ENCODE measurements around the gene MPPED2. TPM values are rescaled to one million over a fixed set of nuclear protein-coding genes. Genes with fewer than 3 reads are reported as not detected.

The MPPED2 gene
- total RNA-seq, 3 donors from 2014 or later (not counting 1 experiment from before 2014, with no cell fraction given) = 0.99 to 4.2 (median 2.5) TPM

- DNase-seq (no peak), ATAC-seq (no peak)
- Histone ChIP-seq H3K4me3 (ENCODE audit: low read length) (no peak overlapping the region), H3K36me3 (ENCODE audit: control insufficient read depth, insufficient read depth, low read length) (no peaks in the 10 kb centered on the region), H3K27ac (ENCODE audit: low read length) (no peak overlapping the region), H3K9me3 (ENCODE audit: control insufficient read depth, insufficient read depth, low read length) (no peaks in the 10 kb centered on the region), H3K27me3 (ENCODE audit: control insufficient read depth, insufficient read depth, low read length) (no peaks in the 10 kb centered on the region), H3K4me1 (ENCODE audit: control insufficient read depth, insufficient read depth, low read length) (no peaks in the 10 kb centered on the region)
- 88% methylated on average over 2 of the region's 2 CpGs for WGBS (ENCODE audit: insufficient coverage)
- TF ChIP-seq CTCF (IDR thresholded peaks at IDR 0.05) = no peak
- Mint-ChIP-seq H3K27ac (no peak overlapping the region), H3K4me1 (no peaks in the 10 kb centered on the region), H3K36me3 (no peaks in the 10 kb centered on the region), H3K27me3 (ENCODE audit: low read depth in 2 of 2) (peaks cover 0 to 5% of the 10 kb centered on the region in 2 donors), H3K9me3 (no peaks in the 10 kb centered on the region), H3K4me3 (no peak overlapping the region)
- intact Hi-C loops (cut with micrococcal nuclease) = no loop called here
These were observed 84.4 kb downstream of the MPPED2 start for GRCh38 chr11:30501744-30502143.

- Histone ChIP-seq H3K27ac (ENCODE audit: low read length) (no peak overlapping the region), H3K4me3 (ENCODE audit: low read length) (no peak overlapping the region), H3K4me1 (ENCODE audit: control insufficient read depth, insufficient read depth, low read length) (no peaks in the 10 kb centered on the region), H3K36me3 (ENCODE audit: control insufficient read depth, insufficient read depth, low read length) (no peaks in the 10 kb centered on the region), H3K9me3 (ENCODE audit: control insufficient read depth, insufficient read depth, low read length) (no peaks in the 10 kb centered on the region), H3K27me3 (ENCODE audit: control insufficient read depth, insufficient read depth, low read length) (no peaks in the 10 kb centered on the region)
- WGBS (ENCODE audit: insufficient coverage) = 71% methylated on average over 1 of the region's 1 CpG
- Mint-ChIP-seq H3K4me1 (no peaks in the 10 kb centered on the region), H3K27me3 (ENCODE audit: low read depth in 2 of 2) (peaks cover 0 to 3% of the 10 kb centered on the region in 2 donors), H3K4me3 (no peak overlapping the region), H3K36me3 (no peaks in the 10 kb centered on the region), H3K9me3 (no peaks in the 10 kb centered on the region), H3K27ac (no peak overlapping the region)
- intact Hi-C loops (cut with micrococcal nuclease) = no loop called here
- no peak for ATAC-seq
- no peak for TF ChIP-seq CTCF (IDR thresholded peaks at IDR 0.05)
- no peak for DNase-seq
These were observed 86.2 kb downstream of the MPPED2 start for GRCh38 chr11:30499940-30500339.

- Histone ChIP-seq H3K27ac (ENCODE audit: low read length) (no peak overlapping the region), H3K27me3 (ENCODE audit: control insufficient read depth, insufficient read depth, low read length) (no peaks in the 10 kb centered on the region), H3K4me1 (ENCODE audit: control insufficient read depth, insufficient read depth, low read length) (no peaks in the 10 kb centered on the region), H3K9me3 (ENCODE audit: control insufficient read depth, insufficient read depth, low read length) (no peaks in the 10 kb centered on the region), H3K4me3 (ENCODE audit: low read length) (no peak overlapping the region), H3K36me3 (ENCODE audit: control insufficient read depth, insufficient read depth, low read length) (no peaks in the 10 kb centered on the region)
- DNase-seq (no peak), ATAC-seq (no peak)
- Mint-ChIP-seq H3K27me3 (ENCODE audit: low read depth in 2 of 2) (peaks cover 0 to 3% of the 10 kb centered on the region in 2 donors), H3K4me1 (no peaks in the 10 kb centered on the region), H3K9me3 (no peaks in the 10 kb centered on the region), H3K4me3 (no peak overlapping the region), H3K27ac (no peak overlapping the region), H3K36me3 (no peaks in the 10 kb centered on the region)
- WGBS (ENCODE audit: insufficient coverage) = 93% methylated on average over 4 of the region's 5 CpGs
- intact Hi-C loops (cut with micrococcal nuclease) = no loop called here
- TF ChIP-seq CTCF (IDR thresholded peaks at IDR 0.05) = no peak
These were observed 88.6 kb downstream of the MPPED2 start for GRCh38 chr11:30497600-30497999.

- no peak overlapping the region for H3K27ac ChIP-seq (ENCODE audit: low read length)
- 77% methylated on average over 3 of the region's 3 CpGs for WGBS (ENCODE audit: insufficient coverage)
- intact Hi-C loops (cut with micrococcal nuclease) = no loop called here
- no peak for DNase-seq
- H3K27me3 ChIP-seq (ENCODE audit: control insufficient read depth, insufficient read depth, low read length) = no peaks in the 10 kb centered on the region
- H3K9me3 ChIP-seq (ENCODE audit: control insufficient read depth, insufficient read depth, low read length) = no peaks in the 10 kb centered on the region
- Mint-ChIP-seq H3K27me3 (ENCODE audit: low read depth in 2 of 2) (peaks cover 0 to 3% of the 10 kb centered on the region in 2 donors), H3K27ac (no peak overlapping the region), H3K9me3 (no peaks in the 10 kb centered on the region), H3K4me1 (no peaks in the 10 kb centered on the region), H3K4me3 (no peak overlapping the region), H3K36me3 (no peaks in the 10 kb centered on the region)
- no peak for ATAC-seq
- H3K4me3 ChIP-seq (ENCODE audit: low read length) = no peak overlapping the region
- H3K36me3 ChIP-seq (ENCODE audit: control insufficient read depth, insufficient read depth, low read length) = no peaks in the 10 kb centered on the region
- no peak for TF ChIP-seq CTCF (IDR thresholded peaks at IDR 0.05)
- no peaks in the 10 kb centered on the region for H3K4me1 ChIP-seq (ENCODE audit: control insufficient read depth, insufficient read depth, low read length)
These were observed 89.2 kb downstream of the MPPED2 start for GRCh38 chr11:30496935-30497334.

All from natural killer cell (primary cell).